H9 (cell line): ENCODE measurements around the gene MOCS1. TPM values are rescaled to one million over a fixed set of nuclear protein-coding genes. Genes with fewer than 3 reads are reported as not detected.

Experiments used
- DNase-seq: peaks from one replicate; pipeline ENCODE4 v3.0.0-alpha.2; 2017
- H2AFZ ChIP-seq: one replicate; pipeline ENCODE4 v1.6.1; 2013; ENCODE audit warnings: mild to moderate bottlenecking, low read length, control low read depth, moderate library complexity
- H2AK5ac ChIP-seq: 2 replicates; pipeline ENCODE4 v1.6.1; 2013; ENCODE audit warnings: low read length, control low read depth, mixed read lengths; ENCODE audit not compliant: insufficient read length
- H2BK120ac ChIP-seq: one replicate; pipeline ENCODE4 v1.6.1; 2013; ENCODE audit warnings: low read depth, mild to moderate bottlenecking, low read length, control low read depth, inconsistent platforms; ENCODE audit not compliant: poor library complexity, severe bottlenecking
- H2BK12ac ChIP-seq: 2 replicates; pipeline ENCODE4 v1.6.1; 2013; ENCODE audit warnings: low read length, control low read depth, mixed read lengths, low read depth; ENCODE audit not compliant: insufficient read length
- H2BK15ac ChIP-seq: 2 replicates; pipeline ENCODE4 v1.6.1; 2013; ENCODE audit warnings: low read depth, low read length, control low read depth
- H2BK20ac ChIP-seq: one replicate; pipeline ENCODE4 v1.6.1; 2013; ENCODE audit warnings: low read depth, mild to moderate bottlenecking, low read length, control low read depth, inconsistent platforms; ENCODE audit not compliant: poor library complexity, severe bottlenecking
- H2BK5ac ChIP-seq: 2 replicates; pipeline ENCODE4 v1.6.1; 2013; ENCODE audit warnings: low read length, control low read depth, mixed read lengths; ENCODE audit not compliant: insufficient read length
- H3K14ac ChIP-seq: 2 replicates; pipeline ENCODE4 v1.6.1; 2013; ENCODE audit warnings: low read length, control low read depth; ENCODE audit not compliant: insufficient read depth
- H3K18ac ChIP-seq: 2 replicates; pipeline ENCODE4 v1.6.1; 2013; ENCODE audit warnings: low read depth, mild to moderate bottlenecking, mixed read lengths, low read length, control low read depth; ENCODE audit not compliant: insufficient read length
- H3K23ac ChIP-seq: 2 replicates; pipeline ENCODE4 v1.6.1; 2013; ENCODE audit warnings: low read length, control low read depth, mixed read lengths, low read depth; ENCODE audit not compliant: insufficient read length
- H3K23me2 ChIP-seq: 2 replicates; pipeline ENCODE4 v1.6.1; 2013; ENCODE audit warnings: low read depth, mild to moderate bottlenecking, mixed read lengths, low read length, control low read depth; ENCODE audit not compliant: insufficient read length, poor library complexity, severe bottlenecking
- H3K27ac ChIP-seq: 2 replicates; pipeline ENCODE4 v1.5.1; 2013; ENCODE audit warnings: low read length, control low read depth, mixed read lengths, low read depth; ENCODE audit not compliant: insufficient read length
- H3K27me3 ChIP-seq: 2 replicates; pipeline ENCODE4 v1.6.1; 2013; ENCODE audit warnings: low read length, control low read depth, inconsistent platforms; ENCODE audit not compliant: insufficient read depth
- H3K4ac ChIP-seq: 2 replicates; pipeline ENCODE4 v1.6.1; 2013; ENCODE audit warnings: low read depth, mild to moderate bottlenecking, control low read depth, inconsistent platforms, low read length, moderate library complexity
- H3K4me1 ChIP-seq: 2 replicates; pipeline ENCODE4 v1.6.1; 2013; ENCODE audit warnings: low read length, control low read depth, inconsistent platforms; ENCODE audit not compliant: insufficient read depth
- H3K4me2 ChIP-seq: 2 replicates; pipeline ENCODE4 v1.6.1; 2013; ENCODE audit warnings: low read length, control low read depth, mixed read lengths; ENCODE audit not compliant: insufficient read length, insufficient read depth
- H3K56ac ChIP-seq: 2 replicates; pipeline ENCODE4 v1.6.1; 2013; ENCODE audit warnings: low read depth, mild to moderate bottlenecking, mixed read lengths, low read length, control low read depth; ENCODE audit not compliant: insufficient read length
- H3K79me1 ChIP-seq: 2 replicates; pipeline ENCODE4 v1.6.1; 2013; ENCODE audit warnings: low read depth, mild to moderate bottlenecking, moderate library complexity, low read length, control low read depth, inconsistent platforms; ENCODE audit not compliant: insufficient read depth, poor library complexity, severe bottlenecking
- H3K79me2 ChIP-seq: 2 replicates; pipeline ENCODE4 v1.6.1; 2013; ENCODE audit warnings: low read length, control low read depth, inconsistent platforms; ENCODE audit not compliant: insufficient read depth
- H3K9ac ChIP-seq: 2 replicates; pipeline ENCODE4 v1.6.1; 2013; ENCODE audit warnings: low read length, control low read depth, mixed read lengths; ENCODE audit not compliant: insufficient read length; ENCODE audit errors: extremely low read depth
- H3K9me3 ChIP-seq: one replicate; pipeline ENCODE4 v1.6.1; 2013; ENCODE audit warnings: low read depth, low read length, inconsistent platforms; ENCODE audit not compliant: control insufficient read depth
- H3T11ph ChIP-seq: one replicate; pipeline ENCODE4 v1.6.1; 2013; ENCODE audit warnings: mild to moderate bottlenecking, low read length, control low read depth, inconsistent platforms
- H4K20me1 ChIP-seq: one replicate; pipeline ENCODE4 v1.6.1; 2013; ENCODE audit not compliant: control insufficient read depth, insufficient read length, insufficient read depth
- H4K5ac ChIP-seq: 2 replicates; pipeline ENCODE4 v1.6.1; 2013; ENCODE audit warnings: low read depth, mild to moderate bottlenecking, mixed read lengths, low read length, control low read depth; ENCODE audit not compliant: insufficient read length
- H4K8ac ChIP-seq: replicated peaks from 2 replicates; pipeline ENCODE4 v1.6.1; 2013; ENCODE audit warnings: low read length, control low read depth, mixed read lengths, low read depth; ENCODE audit not compliant: insufficient read length
- H4K91ac ChIP-seq: 2 replicates; pipeline ENCODE4 v1.6.1; 2013; ENCODE audit warnings: low read depth, mild to moderate bottlenecking, moderate library complexity, mixed read lengths, low read length, control low read depth; ENCODE audit not compliant: insufficient read length
- H3K27ac Mint-ChIP-seq, 3 experiments: 2 replicates in 2 of 3; 3 replicates in 1 of 3; pipeline ENCODE4 v1.8.0; 2020 to 2021; ENCODE audit warnings: mixed read lengths in 3 of 3, mild to moderate bottlenecking in 1 of 3, moderate library complexity in 1 of 3
- H3K27me3 Mint-ChIP-seq: 2 replicates; pipeline ENCODE4 v1.8.0; 2021; ENCODE audit warnings: low read depth, mild to moderate bottlenecking, moderate library complexity, mixed read lengths
- H3K36me3 Mint-ChIP-seq, 3 experiments: 2 replicates in 2 of 3; 3 replicates in 1 of 3; pipeline ENCODE4 v1.8.0; 2020 to 2021; ENCODE audit warnings: low read depth in 3 of 3, mixed read lengths in 3 of 3; ENCODE audit not compliant: insufficient read depth in 1 of 3
- H3K4me1 Mint-ChIP-seq, 2 experiments: 2 replicates each; pipeline ENCODE4 v1.8.0; 2020; ENCODE audit warnings: mixed read lengths in 2 of 2
- H3K4me3 Mint-ChIP-seq, 2 experiments: 2 replicates in 1 of 2; 3 replicates in 1 of 2; pipeline ENCODE4 v1.8.0; 2020 to 2021; ENCODE audit warnings: mild to moderate bottlenecking in 2 of 2, mixed read lengths in 2 of 2, moderate library complexity in 1 of 2
- H3K9me3 Mint-ChIP-seq, 2 experiments: 2 replicates in 1 of 2; 3 replicates in 1 of 2; pipeline ENCODE4 v1.8.0; 2020; ENCODE audit warnings: mild to moderate bottlenecking in 2 of 2, mixed read lengths in 2 of 2, moderate library complexity in 1 of 2
- WGBS: extraction: QIAGEN DNeasy Blood & Tissue Kit; methylation state at CpG from one replicate; pipeline ENCODE4 v1.1.7; 2013; ENCODE audit warnings: missing lambda C conversion rate, low lambda C conversion rate, mixed read lengths; ENCODE audit not compliant: insufficient read length; ENCODE audit errors: extremely low coverage; 5-methylcytosine and 5-hydroxymethylcytosine counted together
- total RNA-seq: library from RNA; stranded (reverse); gene quantifications from 2 replicates; pipeline ENCODE4 v1.2.1, GENCODE V29; 2021
- TF ChIP-seq, protein P1 (sequence below): fragments of 200-600 bp; sonication (generic); conservative IDR thresholded peaks from 3 replicates; pipeline ENCODE4 v1.8.0; 2021; ENCODE audit warnings: antibody characterized with exemption, mild to moderate bottlenecking

The MOCS1 gene
- total RNA-seq, 1 experiment from 2014 or later: 15.2 TPM

DNA sequence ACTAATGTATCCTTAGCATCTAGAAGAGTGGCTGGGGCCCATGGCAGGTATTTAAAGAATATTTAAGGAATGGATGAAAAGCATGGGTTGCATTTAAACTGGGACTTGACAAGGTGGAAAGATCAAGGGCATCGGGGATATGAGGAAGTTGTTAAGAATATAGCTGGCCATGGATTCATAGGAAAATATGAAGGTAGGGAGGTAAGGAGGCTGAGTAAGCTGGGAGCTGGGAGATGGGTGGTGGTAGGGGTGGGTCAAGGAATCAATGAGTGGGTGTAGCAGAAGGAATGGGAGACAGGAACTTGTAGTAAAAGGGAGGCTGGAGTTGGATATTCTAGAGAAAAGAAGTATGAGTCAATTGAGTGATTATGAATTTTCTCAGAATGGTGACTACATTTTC, 44.0 kb upstream of the MOCS1 start:
- H2BK5ac ChIP-seq: no peak overlapping the region
- Mint-ChIP-seq H3K9me3 (peaks cover 0 to 6% of the 10 kb centered on the region in 2 experiments; a peak in 3 of 5 replicates), H3K36me3 (peaks cover 0 to 3% (median 0%) of the 10 kb centered on the region in 3 experiments; a peak in 1 of 7 replicates), H3K4me1 (peaks cover 8 to 10% of the 10 kb centered on the region in 2 experiments), H3K27me3 (peaks cover 6% of the 10 kb centered on the region), H3K27ac (peak overlapping the region in 2 of 3 experiments; percentile 16 to 26; a peak in 1 of 7 replicates), H3K4me3 (no peak overlapping the region)
- no peaks in the 10 kb centered on the region for H3K9me3 ChIP-seq
- H2BK15ac ChIP-seq: no peak overlapping the region
- H4K5ac ChIP-seq: no peak overlapping the region
- no peak overlapping the region for H2BK20ac ChIP-seq
- no peaks in the 10 kb centered on the region for H3K79me1 ChIP-seq
- no peaks in the 10 kb centered on the region for H3K27me3 ChIP-seq
- H2BK120ac ChIP-seq: no peak overlapping the region
- H4K8ac ChIP-seq: no peak overlapping the region
- no peak for DNase-seq
- H3K79me2 ChIP-seq: no peaks in the 10 kb centered on the region
- H3K56ac ChIP-seq: no peak overlapping the region
- no peak overlapping the region for H3K23ac ChIP-seq
- H3K4me2 ChIP-seq: no peak overlapping the region
- no peak overlapping the region for H3K4ac ChIP-seq
- H2AFZ ChIP-seq: no peak overlapping the region
- H3K9ac ChIP-seq: no peak overlapping the region
- no peak overlapping the region for H3K14ac ChIP-seq
- no peak overlapping the region for H4K91ac ChIP-seq
- H2AK5ac ChIP-seq: no peak overlapping the region
- H3K18ac ChIP-seq: no peak overlapping the region
- no CpG with 5 or more reads among the region's 1 CpG for WGBS
- no peaks in the 10 kb centered on the region for H3K23me2 ChIP-seq
- no peak overlapping the region for H3K27ac ChIP-seq
- TF ChIP-seq, protein P1, sequence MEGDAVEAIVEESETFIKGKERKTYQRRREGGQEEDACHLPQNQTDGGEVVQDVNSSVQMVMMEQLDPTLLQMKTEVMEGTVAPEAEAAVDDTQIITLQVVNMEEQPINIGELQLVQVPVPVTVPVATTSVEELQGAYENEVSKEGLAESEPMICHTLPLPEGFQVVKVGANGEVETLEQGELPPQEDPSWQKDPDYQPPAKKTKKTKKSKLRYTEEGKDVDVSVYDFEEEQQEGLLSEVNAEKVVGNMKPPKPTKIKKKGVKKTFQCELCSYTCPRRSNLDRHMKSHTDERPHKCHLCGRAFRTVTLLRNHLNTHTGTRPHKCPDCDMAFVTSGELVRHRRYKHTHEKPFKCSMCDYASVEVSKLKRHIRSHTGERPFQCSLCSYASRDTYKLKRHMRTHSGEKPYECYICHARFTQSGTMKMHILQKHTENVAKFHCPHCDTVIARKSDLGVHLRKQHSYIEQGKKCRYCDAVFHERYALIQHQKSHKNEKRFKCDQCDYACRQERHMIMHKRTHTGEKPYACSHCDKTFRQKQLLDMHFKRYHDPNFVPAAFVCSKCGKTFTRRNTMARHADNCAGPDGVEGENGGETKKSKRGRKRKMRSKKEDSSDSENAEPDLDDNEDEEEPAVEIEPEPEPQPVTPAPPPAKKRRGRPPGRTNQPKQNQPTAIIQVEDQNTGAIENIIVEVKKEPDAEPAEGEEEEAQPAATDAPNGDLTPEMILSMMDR: no peak
- H2BK12ac ChIP-seq: no peak overlapping the region
- no peak overlapping the region for H3T11ph ChIP-seq
- no peaks in the 10 kb centered on the region; the same call in 1 of the 2 replicates for H3K4me1 ChIP-seq
- no peaks in the 10 kb centered on the region for H4K20me1 ChIP-seq
